ENCODE data around the gene THOP1.

GRCh38 chr19:2774953-2775555 lies 10.2 kb upstream of the THOP1 start:
- TF ChIP-seq CTCF (IDR thresholded peaks at IDR 0.05) (no peak), POLR2A (IDR thresholded peaks at IDR 0.05) (no peak)

Measured in adrenal gland (tissue), 5 donors.